Measurements from ENCODE around the gene PID1. TPM values are rescaled to one million over a fixed set of nuclear protein-coding genes. Genes with fewer than 3 reads are reported as not detected.

The PID1 gene
- total RNA-seq: not detected

- no peak for DNase-seq (ENCODE audit: low spot score)
- Mint-ChIP-seq H3K4me1 (ENCODE audit: low read depth in 2 of 2) (no peaks in the 10 kb centered on the region), H3K9me3 (no peaks in the 10 kb centered on the region), H3K4me3 (no peak within 1 kb of the TSS), H3K36me3 (no peaks in the 10 kb centered on the region), H3K27ac (no peak within 1 kb of the TSS), H3K27me3 (peaks cover 11 to 20% of the 10 kb centered on the region in 2 donors)
- ATAC-seq: no peak
Measured at GRCh38 chr2:229270551-229271410, at the start of gene PID1. Gene PID1, minus strand, starts transcription at chr2:229271287. Its CDS starts 244 bp downstream, at chr2:229271043.

GRCh38 chr2:229319558-229319957, 48.5 kb upstream of the PID1 start:
- Mint-ChIP-seq H3K27me3 (peaks cover 0 to 6% of the 10 kb centered on the region in 2 donors), H3K4me1 (ENCODE audit: low read depth in 2 of 2) (no peaks in the 10 kb centered on the region), H3K9me3 (peaks cover 7% of the 10 kb centered on the region), H3K4me3 (no peak overlapping the region), H3K36me3 (peaks cover 4% of the 10 kb centered on the region), H3K27ac (no peak overlapping the region)
- ATAC-seq: no peak
- no peak for DNase-seq (ENCODE audit: low spot score)

- ATAC-seq: no peak
- Mint-ChIP-seq H3K27me3 (no peaks in the 10 kb centered on the region), H3K27ac (no peak overlapping the region), H3K9me3 (no peaks in the 10 kb centered on the region), H3K36me3 (no peaks in the 10 kb centered on the region), H3K4me1 (ENCODE audit: low read depth in 2 of 2) (no peaks in the 10 kb centered on the region), H3K4me3 (no peak overlapping the region)
- DNase-seq (ENCODE audit: low spot score): no peak
Measured at GRCh38 chr2:229314117-229314516, 43.0 kb upstream of the PID1 start.

- H3K27ac Mint-ChIP-seq: no peak overlapping the region
- no peak overlapping the region for H3K4me3 Mint-ChIP-seq
- H3K36me3 Mint-ChIP-seq: no peaks in the 10 kb centered on the region
- no peaks in the 10 kb centered on the region for H3K4me1 Mint-ChIP-seq (ENCODE audit: low read depth in 2 of 2)
- no peaks in the 10 kb centered on the region for H3K27me3 Mint-ChIP-seq
- ATAC-seq: no peak
- DNase-seq (ENCODE audit: low spot score): no peak
- H3K9me3 Mint-ChIP-seq: no peaks in the 10 kb centered on the region
Measured at GRCh38 chr2:229313591-229313990, 42.5 kb upstream of the PID1 start.

GRCh38 chr2:229301237-229301636, 30.1 kb upstream of the PID1 start:
- H3K36me3 Mint-ChIP-seq: no peaks in the 10 kb centered on the region
- H3K9me3 Mint-ChIP-seq: peaks cover 3% of the 10 kb centered on the region
- DNase-seq (ENCODE audit: low spot score): no peak
- ATAC-seq: no peak
- H3K4me1 Mint-ChIP-seq (ENCODE audit: low read depth in 2 of 2): no peaks in the 10 kb centered on the region
- H3K4me3 Mint-ChIP-seq: no peak overlapping the region
- no peak overlapping the region for H3K27ac Mint-ChIP-seq
- H3K27me3 Mint-ChIP-seq: no peaks in the 10 kb centered on the region

GRCh38 chr2:229300790-229301189, 29.7 kb upstream of the PID1 start:
- Mint-ChIP-seq H3K27ac (no peak overlapping the region), H3K36me3 (no peaks in the 10 kb centered on the region), H3K4me3 (no peak overlapping the region), H3K9me3 (peaks cover 3% of the 10 kb centered on the region), H3K4me1 (ENCODE audit: low read depth in 2 of 2) (no peaks in the 10 kb centered on the region), H3K27me3 (no peaks in the 10 kb centered on the region)
- no peak for ATAC-seq
- no peak for DNase-seq (ENCODE audit: low spot score)

GRCh38 chr2:229300371-229300770, 29.3 kb upstream of the PID1 start:
- DNase-seq (ENCODE audit: low spot score): no peak
- Mint-ChIP-seq H3K27me3 (no peaks in the 10 kb centered on the region), H3K4me3 (no peak overlapping the region), H3K9me3 (peaks cover 3% of the 10 kb centered on the region), H3K27ac (no peak overlapping the region), H3K4me1 (ENCODE audit: low read depth in 2 of 2) (no peaks in the 10 kb centered on the region), H3K36me3 (no peaks in the 10 kb centered on the region)
- ATAC-seq: no peak

- H3K9me3 Mint-ChIP-seq: peaks cover 3% of the 10 kb centered on the region
- no peak for ATAC-seq
- no peak overlapping the region for H3K27ac Mint-ChIP-seq
- no peak overlapping the region for H3K4me3 Mint-ChIP-seq
- H3K27me3 Mint-ChIP-seq: no peaks in the 10 kb centered on the region
- H3K36me3 Mint-ChIP-seq: no peaks in the 10 kb centered on the region
- DNase-seq (ENCODE audit: low spot score): no peak
- no peaks in the 10 kb centered on the region for H3K4me1 Mint-ChIP-seq (ENCODE audit: low read depth in 2 of 2)
Measured at GRCh38 chr2:229297247-229297646, 26.2 kb upstream of the PID1 start.

GRCh38 chr2:229296536-229296935, 25.4 kb upstream of the PID1 start:
- H3K4me3 Mint-ChIP-seq: no peak overlapping the region
- H3K9me3 Mint-ChIP-seq: peaks cover 3% of the 10 kb centered on the region
- no peaks in the 10 kb centered on the region for H3K4me1 Mint-ChIP-seq (ENCODE audit: low read depth in 2 of 2)
- no peak overlapping the region for H3K27ac Mint-ChIP-seq
- DNase-seq (ENCODE audit: low spot score) (no peak), ATAC-seq (no peak)
- H3K27me3 Mint-ChIP-seq: no peaks in the 10 kb centered on the region
- no peaks in the 10 kb centered on the region for H3K36me3 Mint-ChIP-seq

- no peaks in the 10 kb centered on the region for H3K36me3 Mint-ChIP-seq
- H3K27ac Mint-ChIP-seq: no peak overlapping the region
- ATAC-seq (no peak), DNase-seq (ENCODE audit: low spot score) (no peak)
- no peaks in the 10 kb centered on the region for H3K4me1 Mint-ChIP-seq (ENCODE audit: low read depth in 2 of 2)
- H3K9me3 Mint-ChIP-seq: peaks cover 4% of the 10 kb centered on the region
- H3K27me3 Mint-ChIP-seq: no peaks in the 10 kb centered on the region
- H3K4me3 Mint-ChIP-seq: no peak overlapping the region
Measured at GRCh38 chr2:229296016-229296415, 24.9 kb upstream of the PID1 start.

GRCh38 chr2:229287823-229288222, 16.7 kb upstream of the PID1 start:
- DNase-seq (ENCODE audit: low spot score) (no peak), ATAC-seq (no peak)
- H3K9me3 Mint-ChIP-seq: peaks cover 9% of the 10 kb centered on the region
- H3K4me1 Mint-ChIP-seq (ENCODE audit: low read depth in 2 of 2): no peaks in the 10 kb centered on the region
- H3K27me3 Mint-ChIP-seq: no peaks in the 10 kb centered on the region
- H3K4me3 Mint-ChIP-seq: no peak overlapping the region
- peaks cover 7% of the 10 kb centered on the region for H3K36me3 Mint-ChIP-seq
- H3K27ac Mint-ChIP-seq: no peak overlapping the region

GRCh38 chr2:229282758-229283546, 11.9 kb upstream of the PID1 start:
- Mint-ChIP-seq H3K36me3 (no peaks in the 10 kb centered on the region), H3K9me3 (no peaks in the 10 kb centered on the region), H3K4me1 (ENCODE audit: low read depth in 2 of 2) (no peaks in the 10 kb centered on the region), H3K27me3 (peaks cover 0 to 2% of the 10 kb centered on the region in 2 donors), H3K27ac (no peak overlapping the region), H3K4me3 (no peak overlapping the region)
- ATAC-seq (no peak), DNase-seq (ENCODE audit: low spot score) (no peak)

- no peaks in the 10 kb centered on the region for H3K9me3 Mint-ChIP-seq
- H3K27me3 Mint-ChIP-seq: peaks cover 0 to 2% of the 10 kb centered on the region in 2 donors
- H3K4me3 Mint-ChIP-seq: no peak overlapping the region
- ATAC-seq (no peak), DNase-seq (ENCODE audit: low spot score) (no peak)
- H3K27ac Mint-ChIP-seq: no peak overlapping the region
- no peaks in the 10 kb centered on the region for H3K36me3 Mint-ChIP-seq
- no peaks in the 10 kb centered on the region for H3K4me1 Mint-ChIP-seq (ENCODE audit: low read depth in 2 of 2)
Measured at GRCh38 chr2:229279516-229279915, 8.4 kb upstream of the PID1 start.

GRCh38 chr2:229275506-229275905, 4.4 kb upstream of the PID1 start:
- no peaks in the 10 kb centered on the region for H3K9me3 Mint-ChIP-seq
- H3K4me3 Mint-ChIP-seq: no peak overlapping the region
- peaks cover 10% of the 10 kb centered on the region in 2 donors for H3K27me3 Mint-ChIP-seq
- ATAC-seq: no peak
- H3K4me1 Mint-ChIP-seq (ENCODE audit: low read depth in 2 of 2): no peaks in the 10 kb centered on the region
- no peak overlapping the region for H3K27ac Mint-ChIP-seq
- no peaks in the 10 kb centered on the region for H3K36me3 Mint-ChIP-seq
- no peak for DNase-seq (ENCODE audit: low spot score)

Data from natural killer cell treated with Interleukin-12 subunit alpha and Interleukin-12 subunit beta and Interleukin-15 and Interleukin-18, amount 100 ng/mL, for 72 hours (primary cell).